ENCODE results near the gene PLOD2.

- TF ChIP-seq, protein P1, sequence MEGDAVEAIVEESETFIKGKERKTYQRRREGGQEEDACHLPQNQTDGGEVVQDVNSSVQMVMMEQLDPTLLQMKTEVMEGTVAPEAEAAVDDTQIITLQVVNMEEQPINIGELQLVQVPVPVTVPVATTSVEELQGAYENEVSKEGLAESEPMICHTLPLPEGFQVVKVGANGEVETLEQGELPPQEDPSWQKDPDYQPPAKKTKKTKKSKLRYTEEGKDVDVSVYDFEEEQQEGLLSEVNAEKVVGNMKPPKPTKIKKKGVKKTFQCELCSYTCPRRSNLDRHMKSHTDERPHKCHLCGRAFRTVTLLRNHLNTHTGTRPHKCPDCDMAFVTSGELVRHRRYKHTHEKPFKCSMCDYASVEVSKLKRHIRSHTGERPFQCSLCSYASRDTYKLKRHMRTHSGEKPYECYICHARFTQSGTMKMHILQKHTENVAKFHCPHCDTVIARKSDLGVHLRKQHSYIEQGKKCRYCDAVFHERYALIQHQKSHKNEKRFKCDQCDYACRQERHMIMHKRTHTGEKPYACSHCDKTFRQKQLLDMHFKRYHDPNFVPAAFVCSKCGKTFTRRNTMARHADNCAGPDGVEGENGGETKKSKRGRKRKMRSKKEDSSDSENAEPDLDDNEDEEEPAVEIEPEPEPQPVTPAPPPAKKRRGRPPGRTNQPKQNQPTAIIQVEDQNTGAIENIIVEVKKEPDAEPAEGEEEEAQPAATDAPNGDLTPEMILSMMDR (IDR thresholded peaks at IDR 0.05) = no peak
- no peak for TF ChIP-seq POLR2A (IDR thresholded peaks at IDR 0.05)
Measured at GRCh38 chr3:146134348-146135117, 26.5 kb downstream of the PLOD2 start.
